Coronary artery (tissue), 2 donors: ENCODE results near the gene SCNN1A.

Source experiments
- DNase-seq: peaks from one replicate; pipeline ENCODE4 v3.0.0-alpha.2; 2017; ENCODE audit warnings: low spot score
- H3K27ac ChIP-seq, 2 donors: fragments of 200-600 bp; sonication (generic); one replicate each; pipeline ENCODE4 v1.5.1; 2016 to 2019
- H3K4me3 ChIP-seq: fragments of 200-600 bp; sonication (generic); 2 replicates; pipeline ENCODE4 v1.5.1; 2016; ENCODE audit warnings: mild to moderate bottlenecking, moderate library complexity
- TF ChIP-seq, protein P1 (sequence below): fragments of 200-600 bp; sonication (generic); IDR thresholded peaks from one replicate; pipeline ENCODE4 v1.5.1; 2019; ENCODE audit warnings: antibody characterized with exemption

SCNN1A gene

GRCh38 chr12:6416596-6416995, 41.2 kb upstream of the SCNN1A start:
- no peak for DNase-seq
- no peak overlapping the region for H3K4me3 ChIP-seq
- H3K27ac ChIP-seq, result peak overlapping the region in 1 of 2 donors; percentile 27
- TF ChIP-seq, protein P1, sequence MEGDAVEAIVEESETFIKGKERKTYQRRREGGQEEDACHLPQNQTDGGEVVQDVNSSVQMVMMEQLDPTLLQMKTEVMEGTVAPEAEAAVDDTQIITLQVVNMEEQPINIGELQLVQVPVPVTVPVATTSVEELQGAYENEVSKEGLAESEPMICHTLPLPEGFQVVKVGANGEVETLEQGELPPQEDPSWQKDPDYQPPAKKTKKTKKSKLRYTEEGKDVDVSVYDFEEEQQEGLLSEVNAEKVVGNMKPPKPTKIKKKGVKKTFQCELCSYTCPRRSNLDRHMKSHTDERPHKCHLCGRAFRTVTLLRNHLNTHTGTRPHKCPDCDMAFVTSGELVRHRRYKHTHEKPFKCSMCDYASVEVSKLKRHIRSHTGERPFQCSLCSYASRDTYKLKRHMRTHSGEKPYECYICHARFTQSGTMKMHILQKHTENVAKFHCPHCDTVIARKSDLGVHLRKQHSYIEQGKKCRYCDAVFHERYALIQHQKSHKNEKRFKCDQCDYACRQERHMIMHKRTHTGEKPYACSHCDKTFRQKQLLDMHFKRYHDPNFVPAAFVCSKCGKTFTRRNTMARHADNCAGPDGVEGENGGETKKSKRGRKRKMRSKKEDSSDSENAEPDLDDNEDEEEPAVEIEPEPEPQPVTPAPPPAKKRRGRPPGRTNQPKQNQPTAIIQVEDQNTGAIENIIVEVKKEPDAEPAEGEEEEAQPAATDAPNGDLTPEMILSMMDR, result no peak

- H3K4me3 ChIP-seq, result no peak overlapping the region
- DNase-seq, result no peak
- no peak overlapping the region for H3K27ac ChIP-seq
- TF ChIP-seq, protein P1, result no peak
Measured at GRCh38 chr12:6407236-6407954, 32.0 kb upstream of the SCNN1A start.

DNA sequence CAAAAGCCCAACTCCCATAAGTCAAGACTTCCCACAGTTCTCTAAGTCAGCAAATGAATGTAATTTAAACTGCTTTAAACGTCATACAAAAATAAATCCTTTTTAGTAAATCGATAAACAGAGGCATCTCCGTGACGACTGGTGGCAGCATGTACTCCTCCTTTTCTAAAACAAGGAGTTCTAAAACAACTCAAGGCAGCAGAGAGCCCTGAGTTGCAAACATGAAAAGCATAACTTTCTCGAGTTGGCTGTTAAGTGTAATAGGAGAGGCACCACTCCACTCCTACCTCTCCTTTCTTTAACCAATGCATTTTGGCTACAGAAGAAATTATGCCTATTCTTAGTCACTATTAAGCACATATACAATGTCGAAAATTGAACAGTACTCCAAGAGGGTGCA, 30.6 kb upstream of the SCNN1A start:
- no peak for DNase-seq
- TF ChIP-seq, protein P1, result no peak
- no peak overlapping the region for H3K27ac ChIP-seq
- H3K4me3 ChIP-seq, result no peak overlapping the region

DNA sequence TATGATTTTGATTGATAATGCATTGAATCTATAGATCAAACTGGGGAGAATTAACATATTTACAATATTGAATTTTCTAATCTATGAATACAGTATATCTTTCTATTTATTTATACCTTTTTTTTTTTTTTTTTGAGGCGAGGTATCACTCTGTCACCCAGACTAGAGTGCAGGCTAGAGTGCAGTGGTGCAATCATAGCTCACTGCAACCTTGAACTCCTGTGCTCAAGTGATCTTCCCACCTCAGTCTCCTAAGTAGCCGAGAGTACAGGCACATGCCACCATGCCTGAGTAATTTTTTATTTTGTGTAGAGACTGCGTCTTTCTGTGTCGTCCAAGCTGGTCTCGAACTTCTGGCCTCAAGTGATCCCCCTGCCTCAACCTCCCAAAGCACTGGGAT, 29.0 kb upstream of the SCNN1A start:
- Histone ChIP-seq H3K4me3 (no peak overlapping the region), H3K27ac (no peak overlapping the region)
- TF ChIP-seq, protein P1, result no peak
- no peak for DNase-seq

GRCh38 chr12:6399884-6400644, 24.7 kb upstream of the SCNN1A start:
- no peak for DNase-seq
- TF ChIP-seq, protein P1, result no peak
- Histone ChIP-seq H3K27ac (no peak overlapping the region), H3K4me3 (no peak overlapping the region)

DNA sequence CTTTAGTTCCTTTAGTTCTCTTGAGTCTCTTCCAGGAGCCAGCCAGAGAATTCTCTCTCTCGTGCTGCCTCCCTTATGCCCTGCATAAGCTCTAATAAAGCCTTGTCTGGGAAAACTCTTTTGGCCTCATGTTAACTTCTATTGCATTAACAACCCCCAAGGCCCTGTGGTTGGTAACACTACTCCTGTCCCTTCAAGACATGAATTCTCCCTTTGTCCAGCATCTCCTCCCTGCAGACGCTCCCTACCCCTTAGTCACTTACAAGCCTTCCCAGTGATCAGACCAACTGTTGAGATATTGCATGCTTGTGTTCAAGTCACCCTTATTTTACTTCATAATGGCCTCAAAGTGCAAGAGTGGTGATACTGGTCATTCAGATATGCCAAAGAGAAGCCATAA, 20.7 kb upstream of the SCNN1A start:
- TF ChIP-seq, protein P1, result no peak
- Histone ChIP-seq H3K4me3 (no peak overlapping the region), H3K27ac (no peak overlapping the region)
- no peak for DNase-seq

- peak overlapping the region in 1 of 2 donors; percentile 50 for H3K27ac ChIP-seq
- no peak overlapping the region for H3K4me3 ChIP-seq
- no peak for DNase-seq
- TF ChIP-seq, protein P1, result no peak
Measured at GRCh38 chr12:6394398-6394797, 19.0 kb upstream of the SCNN1A start.
